ENCODE measurements around the gene KRTAP16-1. TPM values are rescaled to one million over a fixed set of nuclear protein-coding genes. Genes with fewer than 3 reads are reported as not detected.
"Not testable (repeated sequence)": the region's sequence is repeated elsewhere in the genome, so short reads cannot be mapped to it uniquely, and the experiment has no call there.

The KRTAP16-1 gene
- total RNA-seq, 1 experiment from 2014 or later, result not detected

DNA sequence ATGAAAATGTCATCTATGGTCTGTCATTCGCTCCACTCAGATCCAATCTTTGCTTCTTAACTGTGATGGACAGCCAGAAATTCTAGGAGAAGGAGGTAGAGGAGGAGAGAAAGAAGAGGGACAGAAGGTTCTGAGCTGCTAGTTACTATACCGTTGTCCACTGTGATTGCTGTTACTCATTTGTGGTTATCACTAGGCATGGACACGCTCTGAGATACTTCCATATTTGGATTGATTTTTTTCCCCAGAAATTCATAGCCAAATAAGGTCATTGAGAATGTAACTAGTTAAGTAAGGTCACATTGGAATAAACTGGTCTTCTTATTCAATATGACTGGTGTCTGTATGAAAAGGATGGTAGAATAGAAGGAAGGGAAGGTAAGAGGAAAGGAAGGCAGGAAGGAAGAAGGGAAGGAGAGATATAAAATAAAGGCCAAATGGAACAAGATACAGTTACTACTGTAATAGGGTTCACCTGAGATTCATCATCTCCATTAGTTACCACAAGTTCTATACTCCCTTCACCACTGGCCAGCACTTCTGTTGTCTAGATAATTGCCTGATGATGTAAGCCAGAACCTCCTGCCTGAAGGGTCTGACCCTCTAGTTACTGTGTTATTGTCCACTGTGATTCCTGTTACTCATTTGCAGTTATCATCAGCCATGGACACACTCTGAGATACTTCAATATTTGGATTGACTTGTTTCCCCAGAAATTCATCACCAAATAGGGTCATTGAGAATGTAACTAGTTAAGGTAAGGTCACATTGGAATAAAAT lies 30.7 kb downstream of the KRTAP16-1 start:
- H3K9me2 ChIP-seq (replicated peaks; ENCODE audit: insufficient read depth, low read length), result no peaks in the 10 kb centered on the region
- H2AFZ ChIP-seq (ENCODE audit: low read length), result no peak overlapping the region
- no peak overlapping the region for H3K4me2 ChIP-seq (ENCODE audit: low read depth, low read length, poor library complexity, severe bottlenecking)
- H4K20me1 ChIP-seq (ENCODE audit: insufficient read depth, low read depth, low read length), result no peaks in the 10 kb centered on the region
- H3K27ac ChIP-seq (ENCODE audit: low read length), result no peak overlapping the region
- H3K9ac ChIP-seq (ENCODE audit: low read length), result no peak overlapping the region
- no peaks in the 10 kb centered on the region for H3K4me1 ChIP-seq (ENCODE audit: low read length)
- DNase-seq, result no peak
- H3K79me2 ChIP-seq (ENCODE audit: low read length), result no peaks in the 10 kb centered on the region
- no peaks in the 10 kb centered on the region for H3K36me3 ChIP-seq (ENCODE audit: insufficient read depth, low read length)
- no peaks in the 10 kb centered on the region for H3K9me3 ChIP-seq (ENCODE audit: low read length)
- H3K4me3 ChIP-seq (ENCODE audit: low read length), result no peak overlapping the region
- no peaks in the 10 kb centered on the region for H3K27me3 ChIP-seq (ENCODE audit: low read length)

DNA sequence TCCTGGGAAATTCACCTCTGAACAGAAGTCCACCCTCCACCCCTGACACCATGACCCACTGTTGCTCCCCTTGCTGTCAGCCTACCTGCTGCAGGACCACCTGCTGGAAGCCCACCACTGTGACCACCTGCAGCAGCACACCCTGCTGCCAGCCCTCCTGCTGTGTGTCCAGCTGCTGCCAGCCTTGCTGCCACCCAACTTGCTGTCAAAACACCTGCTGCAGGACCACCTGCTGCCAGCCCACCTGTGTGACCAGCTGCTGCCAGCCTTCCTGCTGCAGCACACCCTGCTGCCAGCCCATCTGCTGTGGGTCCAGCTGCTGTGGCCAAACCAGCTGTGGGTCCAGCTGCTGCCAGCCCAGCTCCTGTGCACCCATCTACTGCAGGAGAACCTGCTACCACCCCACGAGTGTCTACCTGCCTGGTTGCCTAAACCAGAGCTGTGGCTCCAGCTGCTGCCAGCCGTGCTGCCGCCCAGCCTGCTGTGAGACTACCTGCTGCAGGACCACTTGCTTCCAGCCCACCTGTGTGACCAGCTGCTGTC lies 33.4 kb downstream of the KRTAP16-1 start, which contains the start of gene KRTAP9-7:
Gene KRTAP9-7, plus strand, starts transcription at position 51 of the 543 bp plus-strand sequence. Its CDS starts 0 bp downstream, at position 51.
- not testable (repeated sequence) for H3K27ac ChIP-seq (ENCODE audit: low read length); H4K20me1 ChIP-seq (ENCODE audit: insufficient read depth, low read depth, low read length); H3K4me1 ChIP-seq (ENCODE audit: low read length); H3K9ac ChIP-seq (ENCODE audit: low read length); H3K4me2 ChIP-seq (ENCODE audit: low read depth, low read length, poor library complexity, severe bottlenecking); H3K4me3 ChIP-seq (ENCODE audit: low read length); DNase-seq; H3K27me3 ChIP-seq (ENCODE audit: low read length); H3K9me2 ChIP-seq (replicated peaks; ENCODE audit: insufficient read depth, low read length); H3K79me2 ChIP-seq (ENCODE audit: low read length); H3K36me3 ChIP-seq (ENCODE audit: insufficient read depth, low read length); H3K9me3 ChIP-seq (ENCODE audit: low read length); H2AFZ ChIP-seq (ENCODE audit: low read length)

DNA sequence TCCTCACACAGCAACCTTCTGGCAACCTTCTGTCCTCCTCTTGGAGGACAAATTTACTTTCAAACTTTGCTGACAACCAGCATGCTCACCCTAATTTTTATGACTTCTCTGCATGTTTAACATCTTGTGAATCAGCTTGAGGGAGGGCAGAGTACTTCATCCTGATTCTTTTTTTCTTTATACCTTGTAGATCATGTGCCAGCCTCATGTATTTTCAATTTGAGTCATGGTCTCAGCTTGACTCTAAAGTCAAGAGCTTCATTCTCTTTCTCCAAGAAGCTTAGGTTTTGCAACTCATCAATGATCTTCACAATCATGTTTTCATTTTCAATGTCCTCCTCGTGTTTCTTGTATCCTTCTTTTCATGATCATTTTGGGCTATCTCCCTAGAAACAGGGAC lies 37.3 kb downstream of the KRTAP16-1 start:
- Histone ChIP-seq H3K4me1 (ENCODE audit: low read length) (no peaks in the 10 kb centered on the region), H3K9me3 (ENCODE audit: low read length) (no peaks in the 10 kb centered on the region), H2AFZ (ENCODE audit: low read length) (no peak overlapping the region), H3K27me3 (ENCODE audit: low read length) (no peaks in the 10 kb centered on the region), H3K9ac (ENCODE audit: low read length) (no peak overlapping the region), H3K4me3 (ENCODE audit: low read length) (no peak overlapping the region), H3K27ac (ENCODE audit: low read length) (no peak overlapping the region), H3K4me2 (ENCODE audit: low read depth, low read length, poor library complexity, severe bottlenecking) (no peak overlapping the region), H3K9me2 (replicated peaks; ENCODE audit: insufficient read depth, low read length) (no peaks in the 10 kb centered on the region), H4K20me1 (ENCODE audit: insufficient read depth, low read depth, low read length) (no peaks in the 10 kb centered on the region), H3K36me3 (ENCODE audit: insufficient read depth, low read length) (no peaks in the 10 kb centered on the region), H3K79me2 (ENCODE audit: low read length) (no peaks in the 10 kb centered on the region)
- DNase-seq, result no peak

DNA sequence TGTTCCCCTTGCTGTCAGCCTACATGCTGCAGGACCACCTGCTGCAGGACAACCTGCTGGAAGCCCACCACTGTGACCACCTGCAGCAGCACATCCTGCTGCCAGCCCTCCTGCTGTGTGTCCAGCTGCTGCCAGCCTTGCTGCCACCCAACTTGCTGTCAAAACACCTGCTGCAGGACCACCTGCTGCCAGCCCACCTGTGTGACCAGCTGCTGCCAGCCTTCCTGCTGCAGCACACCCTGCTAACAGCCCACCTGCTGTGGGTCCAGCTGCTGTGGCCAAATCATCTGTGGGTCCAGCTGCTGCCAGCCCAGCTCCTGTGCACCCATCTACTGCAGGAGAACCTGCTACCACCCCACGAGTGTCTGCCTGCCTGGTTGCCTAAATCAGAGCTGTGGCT lies 37.8 kb downstream of the KRTAP16-1 start:
- not testable (repeated sequence) for DNase-seq; H3K36me3 ChIP-seq (ENCODE audit: insufficient read depth, low read length); H3K4me3 ChIP-seq (ENCODE audit: low read length); H3K27me3 ChIP-seq (ENCODE audit: low read length); H3K4me1 ChIP-seq (ENCODE audit: low read length); H3K9me3 ChIP-seq (ENCODE audit: low read length); H3K9ac ChIP-seq (ENCODE audit: low read length); H3K79me2 ChIP-seq (ENCODE audit: low read length); H2AFZ ChIP-seq (ENCODE audit: low read length); H3K9me2 ChIP-seq (replicated peaks; ENCODE audit: insufficient read depth, low read length); H3K4me2 ChIP-seq (ENCODE audit: low read depth, low read length, poor library complexity, severe bottlenecking); H3K27ac ChIP-seq (ENCODE audit: low read length); H4K20me1 ChIP-seq (ENCODE audit: insufficient read depth, low read depth, low read length)

DNA sequence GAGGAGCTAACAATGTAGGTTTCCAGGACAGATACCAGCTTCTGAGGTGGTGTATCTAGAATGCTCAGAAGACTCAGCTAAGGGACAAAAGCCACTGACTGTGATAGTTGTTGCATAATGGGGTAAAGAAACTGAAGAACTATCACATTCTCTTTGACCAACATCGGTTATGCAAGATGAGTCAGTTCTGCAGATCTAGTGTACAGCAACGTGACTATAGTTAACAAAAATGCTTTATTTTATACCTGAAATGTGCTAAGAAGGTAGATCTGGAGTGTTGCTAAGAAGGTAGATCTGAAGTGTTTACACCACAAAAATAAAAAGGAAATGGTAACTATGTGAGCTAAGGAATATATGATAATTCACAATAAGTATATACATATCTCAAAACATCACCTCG lies 41.4 kb downstream of the KRTAP16-1 start:
- H3K4me2 ChIP-seq (ENCODE audit: low read depth, low read length, poor library complexity, severe bottlenecking), result no peak overlapping the region
- H3K79me2 ChIP-seq (ENCODE audit: low read length), result no peaks in the 10 kb centered on the region
- no peaks in the 10 kb centered on the region for H3K9me2 ChIP-seq (replicated peaks; ENCODE audit: insufficient read depth, low read length)
- H3K9me3 ChIP-seq (ENCODE audit: low read length), result no peaks in the 10 kb centered on the region
- H2AFZ ChIP-seq (ENCODE audit: low read length), result no peak overlapping the region
- no peaks in the 10 kb centered on the region for H3K4me1 ChIP-seq (ENCODE audit: low read length)
- no peak overlapping the region for H3K9ac ChIP-seq (ENCODE audit: low read length)
- H3K4me3 ChIP-seq (ENCODE audit: low read length), result no peak overlapping the region
- DNase-seq, result no peak
- no peaks in the 10 kb centered on the region for H4K20me1 ChIP-seq (ENCODE audit: insufficient read depth, low read depth, low read length)
- H3K36me3 ChIP-seq (ENCODE audit: insufficient read depth, low read length), result no peaks in the 10 kb centered on the region
- 0 out of 2 replicates have a peak, but pooled peaks cover 2% of the 10 kb centered on the region for H3K27me3 ChIP-seq (ENCODE audit: low read length)
- H3K27ac ChIP-seq (ENCODE audit: low read length), result no peak overlapping the region

DNA sequence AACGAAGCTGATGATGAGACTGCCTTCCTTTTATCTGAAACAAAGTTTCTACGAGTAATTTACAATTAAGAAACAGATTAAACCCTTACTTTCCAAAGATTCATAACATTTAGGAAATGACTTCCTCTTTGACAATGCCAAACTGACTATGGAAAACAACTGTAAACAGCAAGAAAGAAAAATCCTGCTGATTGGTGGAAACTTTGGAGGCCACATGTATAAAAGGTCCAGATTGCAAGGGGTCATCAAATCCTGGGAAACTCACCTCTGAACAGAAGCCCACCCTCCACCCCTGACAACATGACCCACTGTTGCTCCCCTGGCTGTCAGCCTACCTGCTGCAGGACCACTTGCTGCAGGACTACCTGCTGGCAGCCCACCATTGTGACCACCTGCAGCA lies 44.0 kb downstream of the KRTAP16-1 start, which contains the start of gene KRTAP9-6:
Gene KRTAP9-6, plus strand, starts transcription at position 301 of the 400 bp plus-strand sequence. Its CDS starts 0 bp downstream, at position 301.
- H3K4me1 ChIP-seq (ENCODE audit: low read length), result no peaks in the 10 kb centered on the region
- H3K9me2 ChIP-seq (replicated peaks; ENCODE audit: insufficient read depth, low read length), result no peaks in the 10 kb centered on the region
- no peaks in the 10 kb centered on the region for H3K79me2 ChIP-seq (ENCODE audit: low read length)
- H3K4me2 ChIP-seq (ENCODE audit: low read depth, low read length, poor library complexity, severe bottlenecking), result no peak within 1 kb of the TSS
- H3K4me3 ChIP-seq (ENCODE audit: low read length), result no peak within 1 kb of the TSS
- no peak for DNase-seq
- H3K9me3 ChIP-seq (ENCODE audit: low read length), result no peaks in the 10 kb centered on the region
- H3K27ac ChIP-seq (ENCODE audit: low read length), result no peak within 1 kb of the TSS
- 0 out of 2 replicates have a peak, but pooled peaks cover 2% of the 10 kb centered on the region for H3K27me3 ChIP-seq (ENCODE audit: low read length)
- H3K9ac ChIP-seq (ENCODE audit: low read length), result no peak within 1 kb of the TSS
- no peak within 1 kb of the TSS for H2AFZ ChIP-seq (ENCODE audit: low read length)
- H4K20me1 ChIP-seq (ENCODE audit: insufficient read depth, low read depth, low read length), result no peaks in the 10 kb centered on the region
- H3K36me3 ChIP-seq (ENCODE audit: insufficient read depth, low read length), result no peaks in the 10 kb centered on the region

DNA sequence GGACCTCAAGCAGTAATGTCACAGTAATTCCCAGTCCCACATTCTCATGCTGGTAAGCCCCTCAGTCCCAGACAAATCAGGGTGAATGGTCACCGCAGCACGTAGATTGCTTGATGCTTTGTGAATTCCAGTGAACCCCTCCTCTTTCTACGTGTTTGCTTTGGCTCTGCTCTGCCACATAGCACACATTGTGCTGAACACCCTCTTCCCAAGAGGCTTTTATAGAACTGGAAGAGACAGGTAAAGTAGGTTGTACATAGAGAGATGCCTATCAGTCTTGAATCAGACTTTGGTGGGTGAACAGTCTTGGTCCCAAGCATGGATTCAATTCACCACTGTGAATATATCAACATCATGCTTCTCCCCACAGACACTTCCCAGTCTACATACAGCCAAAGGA lies 44.5 kb downstream of the KRTAP16-1 start:
- no peak overlapping the region for H3K27ac ChIP-seq (ENCODE audit: low read length)
- H3K79me2 ChIP-seq (ENCODE audit: low read length), result no peaks in the 10 kb centered on the region
- no peak overlapping the region for H3K9ac ChIP-seq (ENCODE audit: low read length)
- no peak overlapping the region for H3K4me3 ChIP-seq (ENCODE audit: low read length)
- H3K9me2 ChIP-seq (replicated peaks; ENCODE audit: insufficient read depth, low read length), result no peaks in the 10 kb centered on the region
- H4K20me1 ChIP-seq (ENCODE audit: insufficient read depth, low read depth, low read length), result no peaks in the 10 kb centered on the region
- H3K4me1 ChIP-seq (ENCODE audit: low read length), result no peaks in the 10 kb centered on the region
- no peaks in the 10 kb centered on the region for H3K9me3 ChIP-seq (ENCODE audit: low read length)
- H3K27me3 ChIP-seq (ENCODE audit: low read length), result 0 out of 2 replicates have a peak, but pooled peaks cover 2% of the 10 kb centered on the region
- H2AFZ ChIP-seq (ENCODE audit: low read length), result no peak overlapping the region
- DNase-seq, result no peak
- no peaks in the 10 kb centered on the region for H3K36me3 ChIP-seq (ENCODE audit: insufficient read depth, low read length)
- no peak overlapping the region for H3K4me2 ChIP-seq (ENCODE audit: low read depth, low read length, poor library complexity, severe bottlenecking)

DNA sequence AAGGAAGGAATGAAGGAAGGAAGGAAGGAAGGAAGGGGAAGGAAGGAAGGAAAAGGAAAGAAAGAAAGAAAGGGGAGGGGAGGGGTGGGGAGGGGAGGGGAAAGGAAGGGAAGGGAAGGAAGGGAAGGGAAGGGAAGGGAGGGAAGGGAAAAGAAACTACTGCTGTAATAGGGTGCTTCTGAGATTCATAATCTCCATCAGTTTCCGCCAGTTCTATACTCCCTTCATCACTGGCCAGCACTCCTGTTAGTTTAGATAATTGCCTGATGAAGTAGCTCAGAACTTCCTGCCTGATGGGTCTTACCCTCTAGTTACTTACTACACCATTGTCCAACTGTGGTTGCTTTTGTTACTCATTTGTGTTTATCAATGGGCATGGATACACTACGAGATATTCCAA lies 45.9 kb downstream of the KRTAP16-1 start:
- Histone ChIP-seq H3K4me3 (ENCODE audit: low read length) (no peak overlapping the region), H3K9me3 (ENCODE audit: low read length) (no peaks in the 10 kb centered on the region), H3K27me3 (ENCODE audit: low read length) (0 out of 2 replicates have a peak, but pooled peaks cover 4% of the 10 kb centered on the region), H3K36me3 (ENCODE audit: insufficient read depth, low read length) (no peaks in the 10 kb centered on the region), H3K79me2 (ENCODE audit: low read length) (no peaks in the 10 kb centered on the region), H3K9me2 (replicated peaks; ENCODE audit: insufficient read depth, low read length) (no peaks in the 10 kb centered on the region), H3K27ac (ENCODE audit: low read length) (no peak overlapping the region), H3K4me1 (ENCODE audit: low read length) (no peaks in the 10 kb centered on the region), H2AFZ (ENCODE audit: low read length) (no peak overlapping the region), H3K4me2 (ENCODE audit: low read depth, low read length, poor library complexity, severe bottlenecking) (no peak overlapping the region), H3K9ac (ENCODE audit: low read length) (no peak overlapping the region), H4K20me1 (ENCODE audit: insufficient read depth, low read depth, low read length) (no peaks in the 10 kb centered on the region)
- no peak for DNase-seq
